Stomach (tissue), 9 donors: ENCODE results near the gene KCNIP4. TPM values are rescaled to one million over a fixed set of nuclear protein-coding genes. Genes with fewer than 3 reads are reported as not detected.

ENCODE experiments used
- DNase-seq, 2 donors: peaks; one replicate each; pipeline versions ENCODE4 v3.0.0 to v3.0.0-alpha.2; 2013 to 2019
- H3K27ac ChIP-seq, 5 donors: fragments of 200-600 bp in 4 of 5; sonication (generic) in 4 of 5; one replicate each; pipeline ENCODE4 v1.5.1; 2013 to 2019; ENCODE audit warnings: mild to moderate bottlenecking in 1 of 5, moderate library complexity in 1 of 5
- H3K27me3 ChIP-seq, 3 donors: fragments of 200-600 bp; sonication (generic); one replicate each; pipeline ENCODE4 v1.5.1; 2017 to 2019; ENCODE audit warnings: mixed run types in 1 of 3
- H3K36me3 ChIP-seq, 4 donors: fragments of 200-600 bp; sonication (generic); 1 replicate in 3 of 4; 2 replicates in 1 of 4; pipeline ENCODE4 v1.5.1; 2016 to 2019
- H3K4me1 ChIP-seq, 4 donors: fragments of 200-600 bp; sonication (generic); one replicate each; pipeline ENCODE4 v1.5.1; 2016 to 2019
- H3K4me3 ChIP-seq, 4 donors: fragments of 200-600 bp; sonication (generic) in 3 of 4; one replicate each; pipeline ENCODE4 v1.5.1; 2016 to 2019; ENCODE audit warnings: mild to moderate bottlenecking in 1 of 4
- H3K9me3 ChIP-seq, 4 donors: fragments of 200-600 bp; sonication (generic); one replicate each; pipeline ENCODE4 v1.5.1; 2016 to 2019
- CTCF ChIP-seq, 7 experiments: fragments of 450-650 bp in 4 of 7; fragments of 200-600 bp in 3 of 7; sonication (generic) in 3 of 7; IDR thresholded peaks; one replicate each; pipeline ENCODE4 v1.5.1; 2016 to 2019; ENCODE audit warnings: antibody characterized with exemption in 7 of 7, control low read depth in 2 of 7, mild to moderate bottlenecking in 1 of 7
- EP300 ChIP-seq: sonication (generic); formaldehyde crosslinking; IDR thresholded peaks from one replicate; pipeline ENCODE4 v1.6.1; 2017; ENCODE audit warnings: antibody characterized with exemption
- POLR2A ChIP-seq, 4 donors: fragments of 450-650 bp; IDR thresholded peaks; one replicate each; pipeline ENCODE4 v1.6.1; 2016; ENCODE audit warnings: antibody characterized with exemption in 4 of 4, control low read depth in 2 of 4, mild to moderate bottlenecking in 1 of 4, moderate library complexity in 1 of 4
- POLR2AphosphoS5 ChIP-seq, 3 donors: sonication (generic); formaldehyde crosslinking; IDR thresholded peaks; one replicate each; pipeline ENCODE4 v1.6.1; 2016; ENCODE audit warnings: antibody characterized with exemption in 3 of 3
- WGBS, 5 donors: extraction: QIAGEN DNeasy Blood & Tissue Kit in 3 of 5; methylation state at CpG; one replicate each; pipeline versions ENCODE4 v1.1.5 to v1.1.7; 2013 to 2018; 5-methylcytosine and 5-hydroxymethylcytosine counted together
- intact Hi-C: fragments of 100-400 bp; cut with DNase I; formaldehyde crosslinking; loops from one replicate; pipeline ENCODE4 v1.15.1; 2023; ENCODE audit warnings: low total_unique reads
- polyA plus RNA-seq, 3 donors: library from polyadenylated mRNA; stranded (reverse); fragments of 200-250 nt; gene quantifications; one replicate each; pipeline ENCODE4 v1.2.3, GENCODE V29; 2013
- total RNA-seq, 5 donors: library from RNA; depleted of rRNA; stranded (reverse); fragments of >200 nt; gene quantifications; one replicate each; pipeline versions ENCODE4 v1.1.0 to v1.2.3, GENCODE V29; 2014 to 2016
- donor health status: healthy with polysubstance abuse.
- donor health status: Bipolar disorder and iron deficiency.
- donor health status: healthy.

KCNIP4 gene
- total and polyA plus RNA-seq, 8 donors: 0.23 to 1.8 (median 1.3) TPM; not detected in 4

- 44 to 64% (median 56%) methylated on average over 2 of the region's 2 CpGs for WGBS, 5 donors
- no peak overlapping the region for H3K27ac ChIP-seq
- H3K36me3 ChIP-seq: no peaks in the 10 kb centered on the region
- TF ChIP-seq CTCF (IDR thresholded peaks at IDR 0.05) (no peak), POLR2A (IDR thresholded peaks at IDR 0.05) (no peak), EP300 (no peak), POLR2AphosphoS5 (IDR thresholded peaks at IDR 0.05) (no peak)
- no peaks in the 10 kb centered on the region for H3K9me3 ChIP-seq
- no peaks in the 10 kb centered on the region for H3K27me3 ChIP-seq
- H3K4me3 ChIP-seq: no peak overlapping the region
- no peaks in the 10 kb centered on the region for H3K4me1 ChIP-seq
- DNase-seq: peak in 1 of 2 donors; percentile 9
- intact Hi-C loops: no loop called here
Measured at GRCh38 chr4:21735866-21736265, 212.7 kb downstream of the KCNIP4 start.

- Histone ChIP-seq H3K9me3 (no peaks in the 10 kb centered on the region), H3K36me3 (no peaks in the 10 kb centered on the region), H3K27ac (no peak overlapping the region), H3K4me3 (no peak overlapping the region), H3K27me3 (no peaks in the 10 kb centered on the region), H3K4me1 (no peaks in the 10 kb centered on the region)
- 23 to 33% (median 29%) methylated on average over 3 of the region's 3 CpGs for WGBS, 5 donors
- no peak for TF ChIP-seq POLR2A (IDR thresholded peaks at IDR 0.05)
- TF ChIP-seq CTCF (IDR thresholded peaks at IDR 0.05): no peak
- no peak for TF ChIP-seq POLR2AphosphoS5 (IDR thresholded peaks at IDR 0.05)
- no peak for TF ChIP-seq EP300
- intact Hi-C loops: no loop called here
- DNase-seq: no peak
Measured at GRCh38 chr4:21733894-21734630, 214.5 kb downstream of the KCNIP4 start.

GRCh38 chr4:21728304-21728703 is 220.3 kb downstream of the KCNIP4 start:
- no peaks in the 10 kb centered on the region for H3K9me3 ChIP-seq
- H3K4me1 ChIP-seq: no peaks in the 10 kb centered on the region
- no peak overlapping the region for H3K27ac ChIP-seq
- no peaks in the 10 kb centered on the region for H3K27me3 ChIP-seq
- intact Hi-C loops: no loop called here
- H3K36me3 ChIP-seq: no peaks in the 10 kb centered on the region
- H3K4me3 ChIP-seq: no peak overlapping the region
- TF ChIP-seq CTCF (IDR thresholded peaks at IDR 0.05) (no peak), POLR2A (IDR thresholded peaks at IDR 0.05) (no peak), EP300 (no peak), POLR2AphosphoS5 (IDR thresholded peaks at IDR 0.05) (no peak)
- WGBS, 5 donors: 38 to 72% (median 59%) methylated on average over 2 of the region's 2 CpGs
- DNase-seq: no peak

GRCh38 chr4:21726255-21726815 is 222.2 kb downstream of the KCNIP4 start:
- H3K27me3 ChIP-seq: no peaks in the 10 kb centered on the region
- no peak overlapping the region for H3K27ac ChIP-seq
- no peaks in the 10 kb centered on the region for H3K4me1 ChIP-seq
- WGBS, 5 donors: 14 to 33% (median 24%) methylated on average over 5 of the region's 5 CpGs
- H3K36me3 ChIP-seq: no peaks in the 10 kb centered on the region
- no peaks in the 10 kb centered on the region for H3K9me3 ChIP-seq
- TF ChIP-seq POLR2A (IDR thresholded peaks at IDR 0.05) (no peak), CTCF (IDR thresholded peaks at IDR 0.05) (no peak), EP300 (no peak), POLR2AphosphoS5 (IDR thresholded peaks at IDR 0.05) (no peak)
- no peak for DNase-seq
- no peak overlapping the region for H3K4me3 ChIP-seq
- intact Hi-C loops: no loop called here
